HCT116 (cell line): ENCODE data around the gene KCNMB2. TPM values are rescaled to one million over a fixed set of nuclear protein-coding genes. Genes with fewer than 3 reads are reported as not detected.

ENCODE experiments used
- ATAC-seq: fragments of 200-7000 bp; cut with Tn5 transposase; 2 replicates; pipeline ENCODE4 v1.9.1; 2020; ENCODE audit warnings: mild to moderate bottlenecking, moderate library complexity
- BruUV-seq: library from RNA; stranded (reverse); fragments of 400-500 nt; replicated peaks from 2 replicates; lab custom pipeline; 2021; lab: Mats Ljungman, UMichigan
- CTCF ChIA-PET: fragments of 300-600 bp; sonication (Branson Sonifier 250); formaldehyde crosslinking; loops from one replicate; lab custom pipeline; 2021; ENCODE audit warnings: antibody characterized with exemption; lab: Charles Lee
- POLR2A ChIA-PET: fragments of 300-600, 350-600 bp; sonication (Branson Sonifier 250); formaldehyde crosslinking; loops from one replicate; lab custom pipeline; 2021; ENCODE audit warnings: antibody characterized with exemption; lab: Charles Lee
- RAD21 ChIA-PET, 2 experiments: fragments of 300-600 bp; sonication (Branson Sonifier 250); formaldehyde crosslinking; loops; one replicate each; lab custom pipeline; 2023; ENCODE audit warnings: low total read pairs in 2 of 2; ENCODE audit not compliant: uncharacterized antibody in 2 of 2, unreplicated experiment in 2 of 2, low non-redundant PET in 1 of 2; lab: Charles Lee
- DNase-seq: peaks from one replicate; pipeline ENCODE4 v3.0.0-alpha.2; 2010; ENCODE audit warnings: low read depth, low spot score
- H2AFZ ChIP-seq: fragments of 200-600 bp; shearing (Covaris generic), sonication (generic); 2 replicates; pipeline ENCODE4 v1.6.1; 2017; ENCODE audit warnings: low read depth, mixed run types, mixed read lengths, antibody characterized with exemption, low read length; ENCODE audit not compliant: poor library complexity, severe bottlenecking
- H3K27ac ChIP-seq: 2 replicates; pipeline ENCODE4 v1.5.1; 2012; ENCODE audit warnings: low read depth, low read length
- H3K27me3 ChIP-seq: fragments of 200-600 bp; sonication (generic); 2 replicates; pipeline ENCODE4 v1.6.1; 2016; ENCODE audit warnings: mixed run types, low read length, mixed read lengths; ENCODE audit not compliant: insufficient read depth
- H3K36me3 ChIP-seq, 2 experiments: fragments of 200-500 bp in 1 of 2; fragments of 200-600 bp in 1 of 2; sonication (Bioruptor generic) in 1 of 2; sonication (generic) in 1 of 2; 2 replicates each; pipeline versions ENCODE4 v1.5.1 to v1.6.1; 2014 to 2016; ENCODE audit warnings: low read length in 2 of 2, inconsistent platforms in 1 of 2, mixed read lengths in 1 of 2, mixed run types in 1 of 2; ENCODE audit not compliant: insufficient read depth in 2 of 2, control insufficient read depth in 1 of 2
- H3K4me1 ChIP-seq, 2 experiments: fragments of 200-600 bp in 1 of 2; sonication (generic) in 1 of 2; 2 replicates each; pipeline versions ENCODE4 v1.5.1 to v1.6.1; 2012 to 2017; ENCODE audit warnings: low read length in 2 of 2, inconsistent platforms in 1 of 2, mild to moderate bottlenecking in 1 of 2, mixed read lengths in 1 of 2, mixed run types in 1 of 2, moderate library complexity in 1 of 2; ENCODE audit not compliant: insufficient read depth in 2 of 2, control insufficient read depth in 1 of 2
- H3K4me2 ChIP-seq: fragments of 200-600 bp; sonication (generic); 2 replicates; pipeline ENCODE4 v1.6.1; 2017; ENCODE audit warnings: mixed run types, low read length, mixed read lengths
- H3K4me3 ChIP-seq, 2 experiments: fragments of 200-600 bp in 1 of 2; sonication (generic) in 1 of 2; replicated peaks in 1 of 2; 2 replicates each; pipeline ENCODE4 v1.5.1; 2011 to 2016; ENCODE audit warnings: low read length in 2 of 2, control low read depth in 1 of 2, low read depth in 1 of 2, mild to moderate bottlenecking in 1 of 2, mixed read lengths in 1 of 2, mixed run types in 1 of 2
- H3K79me2 ChIP-seq: fragments of 200-600 bp; sonication (generic); 2 replicates; pipeline ENCODE4 v1.6.1; 2017; ENCODE audit warnings: mild to moderate bottlenecking, mixed run types, low read length, moderate library complexity, mixed read lengths; ENCODE audit not compliant: insufficient read depth
- H3K9ac ChIP-seq: fragments of 200-600 bp; sonication (generic); 2 replicates; pipeline ENCODE4 v1.6.1; 2016; ENCODE audit warnings: low read length, mixed read lengths
- H3K9me2 ChIP-seq: fragments of 200-600 bp; sonication (generic), shearing (Covaris generic); 2 replicates; pipeline ENCODE4 v1.6.1; 2017; ENCODE audit warnings: mixed run types, mild to moderate bottlenecking, moderate library complexity; ENCODE audit not compliant: insufficient read depth
- H3K9me3 ChIP-seq, 2 experiments: fragments of 200-500 bp in 1 of 2; fragments of 200-600 bp in 1 of 2; sonication (Bioruptor generic) in 1 of 2; sonication (generic) in 1 of 2; 2 replicates each; pipeline ENCODE4 v1.6.1; 2014 to 2017; ENCODE audit warnings: low read length in 2 of 2, mixed read lengths in 2 of 2, inconsistent platforms in 1 of 2, low read depth in 1 of 2, mild to moderate bottlenecking in 1 of 2, mixed run types in 1 of 2, moderate library complexity in 1 of 2; ENCODE audit not compliant: control insufficient read depth in 1 of 2, insufficient read depth in 1 of 2
- H4K20me1 ChIP-seq: fragments of 200-600 bp; sonication (generic), shearing (Covaris generic); 2 replicates; pipeline ENCODE4 v1.6.1; 2017; ENCODE audit warnings: mixed run types, mild to moderate bottlenecking, moderate library complexity; ENCODE audit not compliant: insufficient read depth
- CTCF ChIP-seq, 3 experiments: fragments of 200-600 bp in 1 of 3; sonication (generic) in 1 of 3; IDR thresholded peaks in 2 of 3; conservative IDR thresholded peaks in 1 of 3; 2 replicates each; pipeline ENCODE4 v1.5.1; 2012 to 2017; ENCODE audit warnings: low read depth in 2 of 3, low read length in 2 of 3, antibody characterized with exemption in 1 of 3, borderline replicate concordance in 1 of 3, control low read depth in 1 of 3, mild to moderate bottlenecking in 1 of 3, mixed read lengths in 1 of 3, mixed run types in 1 of 3, moderate library complexity in 1 of 3; ENCODE audit not compliant: insufficient read depth in 1 of 3
- EZH2 ChIP-seq: fragments of 200-600 bp; sonication (generic); IDR thresholded peaks from 2 replicates; pipeline ENCODE4 v1.6.1; 2017; ENCODE audit warnings: antibody characterized with exemption, mixed run types
- EZH2phosphoT487 ChIP-seq: fragments of 200-600 bp; IDR thresholded peaks from 2 replicates; pipeline ENCODE4 v1.6.1; 2018; ENCODE audit warnings: antibody characterized with exemption, borderline replicate concordance
- JUND ChIP-seq: IDR thresholded peaks from 2 replicates; pipeline ENCODE4 v1.6.1; 2012
- POLR2A ChIP-seq: IDR thresholded peaks from 2 replicates; pipeline ENCODE4 v1.7.0; 2011; ENCODE audit warnings: borderline replicate concordance; ENCODE audit not compliant: insufficient read depth, insufficient read length; ENCODE audit errors: extremely low read depth
- SIN3A ChIP-seq: IDR thresholded peaks from 2 replicates; pipeline ENCODE4 v1.6.1; 2012; ENCODE audit warnings: low read depth
- SP1 ChIP-seq: IDR thresholded peaks from 2 replicates; pipeline ENCODE4 v1.6.1; 2012; ENCODE audit warnings: low read depth
- TCF7L2 ChIP-seq: IDR thresholded peaks from 2 replicates; pipeline ENCODE4 v1.7.0; 2011; ENCODE audit warnings: borderline replicate concordance, inconsistent platforms; ENCODE audit not compliant: insufficient read depth, insufficient read length; ENCODE audit errors: extremely low read depth
- ZFX ChIP-seq: fragments of 450-650 bp; IDR thresholded peaks from 2 replicates; pipeline ENCODE4 v1.6.1; 2017
- ZNF274 ChIP-seq: fragments of 200-500 bp; sonication (Bioruptor generic); IDR thresholded peaks from 2 replicates; pipeline ENCODE4 v1.6.1; 2014; ENCODE audit warnings: mild to moderate bottlenecking, low read depth, low read length, inconsistent platforms
- intact Hi-C: fragments of 100-400 bp; cut with micrococcal nuclease; formaldehyde crosslinking; loops from 2 replicates; pipeline ENCODE4 v1.10.0; 2022
- total RNA-seq: library from RNA; stranded (reverse); gene quantifications from one replicate; pipeline ENCODE4 v1.2.1, GENCODE V29; 2021; ENCODE audit not compliant: unreplicated experiment
- TF ChIP-seq, protein P1 (sequence below): IDR thresholded peaks from 2 replicates; pipeline ENCODE4 v1.6.1; 2012
- TF ChIP-seq, protein P2 (sequence below): IDR thresholded peaks from 2 replicates; pipeline ENCODE4 v1.6.1; 2012; ENCODE audit warnings: low read depth

The KCNMB2 gene
- total RNA-seq, 1 experiment from 2014 or later: not detected

GRCh38 chr3:178833695-178834094, 297.5 kb downstream of the KCNMB2 start:
- no peak for ATAC-seq
- RAD21 ChIA-PET: no interaction called here
- Histone ChIP-seq H3K27ac (no peak overlapping the region), H4K20me1 (no peaks in the 10 kb centered on the region)
- TF ChIP-seq EZH2phosphoT487 (no peak), SIN3A (no peak), TCF7L2 (no peak), ZNF274 (no peak), POLR2A (no peak), ZFX (no peak), EZH2 (no peak)
- TF ChIP-seq, all 23 proteins: peak for 0
- DNase-seq: no peak
- Histone ChIP-seq H3K9ac (no peak overlapping the region), H3K36me3 (no peaks in the 10 kb centered on the region), H3K4me3 (no peak overlapping the region), H3K4me2 (no peak overlapping the region), H3K79me2 (no peaks in the 10 kb centered on the region), H2AFZ (no peak overlapping the region), H3K4me1 (no peaks in the 10 kb centered on the region), H3K9me3 (no peaks in the 10 kb centered on the region), H3K27me3 (no peaks in the 10 kb centered on the region), H3K9me2 (no peaks in the 10 kb centered on the region)
- intact Hi-C loops: no loop called here
- no TSS peak for BruUV-seq
- ChIA-PET POLR2A (no interaction called here), CTCF (no interaction called here)

GRCh38 chr3:178835033-178835432, 298.8 kb downstream of the KCNMB2 start:
- H3K9me3 ChIP-seq: no peaks in the 10 kb centered on the region
- H3K4me1 ChIP-seq: no peaks in the 10 kb centered on the region
- no peak overlapping the region for H3K9ac ChIP-seq
- intact Hi-C loops: no loop called here
- POLR2A ChIA-PET: no interaction called here
- no peak overlapping the region for H3K4me2 ChIP-seq
- H3K79me2 ChIP-seq: no peaks in the 10 kb centered on the region
- H3K4me3 ChIP-seq: no peak overlapping the region
- H4K20me1 ChIP-seq: no peaks in the 10 kb centered on the region
- no peak for DNase-seq
- ATAC-seq: no peak
- TF ChIP-seq CTCF (IDR thresholded peaks at IDR 0.05 in 2 of 3, conservative IDR thresholded peaks at IDR 0.05 in 1 of 3; ENCODE audit: borderline replicate concordance in 1 of 3, insufficient read depth in 1 of 3, low read depth in 2 of 3, low read length in 2 of 3): no peak
- no peak for TF ChIP-seq SP1
- no peak for TF ChIP-seq JUND
- TF ChIP-seq, protein P1, sequence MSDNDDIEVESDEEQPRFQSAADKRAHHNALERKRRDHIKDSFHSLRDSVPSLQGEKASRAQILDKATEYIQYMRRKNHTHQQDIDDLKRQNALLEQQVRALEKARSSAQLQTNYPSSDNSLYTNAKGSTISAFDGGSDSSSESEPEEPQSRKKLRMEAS: no peak
- TF ChIP-seq, protein P2, sequence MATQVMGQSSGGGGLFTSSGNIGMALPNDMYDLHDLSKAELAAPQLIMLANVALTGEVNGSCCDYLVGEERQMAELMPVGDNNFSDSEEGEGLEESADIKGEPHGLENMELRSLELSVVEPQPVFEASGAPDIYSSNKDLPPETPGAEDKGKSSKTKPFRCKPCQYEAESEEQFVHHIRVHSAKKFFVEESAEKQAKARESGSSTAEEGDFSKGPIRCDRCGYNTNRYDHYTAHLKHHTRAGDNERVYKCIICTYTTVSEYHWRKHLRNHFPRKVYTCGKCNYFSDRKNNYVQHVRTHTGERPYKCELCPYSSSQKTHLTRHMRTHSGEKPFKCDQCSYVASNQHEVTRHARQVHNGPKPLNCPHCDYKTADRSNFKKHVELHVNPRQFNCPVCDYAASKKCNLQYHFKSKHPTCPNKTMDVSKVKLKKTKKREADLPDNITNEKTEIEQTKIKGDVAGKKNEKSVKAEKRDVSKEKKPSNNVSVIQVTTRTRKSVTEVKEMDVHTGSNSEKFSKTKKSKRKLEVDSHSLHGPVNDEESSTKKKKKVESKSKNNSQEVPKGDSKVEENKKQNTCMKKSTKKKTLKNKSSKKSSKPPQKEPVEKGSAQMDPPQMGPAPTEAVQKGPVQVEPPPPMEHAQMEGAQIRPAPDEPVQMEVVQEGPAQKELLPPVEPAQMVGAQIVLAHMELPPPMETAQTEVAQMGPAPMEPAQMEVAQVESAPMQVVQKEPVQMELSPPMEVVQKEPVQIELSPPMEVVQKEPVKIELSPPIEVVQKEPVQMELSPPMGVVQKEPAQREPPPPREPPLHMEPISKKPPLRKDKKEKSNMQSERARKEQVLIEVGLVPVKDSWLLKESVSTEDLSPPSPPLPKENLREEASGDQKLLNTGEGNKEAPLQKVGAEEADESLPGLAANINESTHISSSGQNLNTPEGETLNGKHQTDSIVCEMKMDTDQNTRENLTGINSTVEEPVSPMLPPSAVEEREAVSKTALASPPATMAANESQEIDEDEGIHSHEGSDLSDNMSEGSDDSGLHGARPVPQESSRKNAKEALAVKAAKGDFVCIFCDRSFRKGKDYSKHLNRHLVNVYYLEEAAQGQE: no peak
- TF ChIP-seq EZH2: no peak
- TF ChIP-seq SIN3A: no peak
- H3K27ac ChIP-seq: no peak overlapping the region
- CTCF ChIA-PET: no interaction called here
- no peak overlapping the region for H2AFZ ChIP-seq
- no peaks in the 10 kb centered on the region for H3K27me3 ChIP-seq
- no peaks in the 10 kb centered on the region for H3K36me3 ChIP-seq
- BruUV-seq: no TSS peak
- RAD21 ChIA-PET: no interaction called here
- no peaks in the 10 kb centered on the region for H3K9me2 ChIP-seq
